ENCODE measurements around the gene PDZD2.

Gene PDZD2

GRCh38 chr5:31860726-31861433 lies 221.9 kb downstream of the PDZD2 start:
- no peak for DNase-seq (ENCODE audit: low read depth in 1 of 2, low spot score in 1 of 2)

GRCh38 chr5:31861601-31862000 lies 222.7 kb downstream of the PDZD2 start:
- DNase-seq (ENCODE audit: low read depth in 1 of 2, low spot score in 1 of 2), result no peak

GRCh38 chr5:31863991-31864411 lies 225.1 kb downstream of the PDZD2 start:
- DNase-seq (ENCODE audit: low read depth in 1 of 2, low spot score in 1 of 2), result no peak

GRCh38 chr5:31866166-31866565 lies 227.2 kb downstream of the PDZD2 start:
- no peak for DNase-seq (ENCODE audit: low read depth in 1 of 2, low spot score in 1 of 2)

- no peak for DNase-seq (ENCODE audit: low read depth in 1 of 2, low spot score in 1 of 2)
Measured at GRCh38 chr5:31867219-31867618, 228.3 kb downstream of the PDZD2 start.

- DNase-seq (ENCODE audit: low read depth in 1 of 2, low spot score in 1 of 2), result no peak
Measured at GRCh38 chr5:31880449-31880848, 241.5 kb downstream of the PDZD2 start.

- DNase-seq (ENCODE audit: low read depth in 1 of 2, low spot score in 1 of 2), result no peak
Measured at GRCh38 chr5:31884896-31885295, 246.0 kb downstream of the PDZD2 start.

GRCh38 chr5:31886206-31886605 lies 247.3 kb downstream of the PDZD2 start:
- DNase-seq (ENCODE audit: low read depth in 1 of 2, low spot score in 1 of 2), result no peak

GRCh38 chr5:31887556-31887955 lies 248.6 kb downstream of the PDZD2 start:
- DNase-seq (ENCODE audit: low read depth in 1 of 2, low spot score in 1 of 2), result no peak

- DNase-seq (ENCODE audit: low read depth in 1 of 2, low spot score in 1 of 2), result no peak
Measured at GRCh38 chr5:31888564-31888963, 249.6 kb downstream of the PDZD2 start.

- DNase-seq (ENCODE audit: low read depth in 1 of 2, low spot score in 1 of 2), result no peak
Measured at GRCh38 chr5:31889001-31889561, 250.2 kb downstream of the PDZD2 start.

- DNase-seq (ENCODE audit: low read depth in 1 of 2, low spot score in 1 of 2), result no peak
Measured at GRCh38 chr5:31890046-31890445, 251.1 kb downstream of the PDZD2 start.

- no peak for DNase-seq (ENCODE audit: low read depth in 1 of 2, low spot score in 1 of 2)
Measured at GRCh38 chr5:31894141-31894540, 255.2 kb downstream of the PDZD2 start.

GRCh38 chr5:31895199-31895820 lies 256.4 kb downstream of the PDZD2 start:
- DNase-seq (ENCODE audit: low read depth in 1 of 2, low spot score in 1 of 2), result no peak

- no peak for DNase-seq (ENCODE audit: low read depth in 1 of 2, low spot score in 1 of 2)
Measured at GRCh38 chr5:31898036-31898632, 259.2 kb downstream of the PDZD2 start.

GRCh38 chr5:31900296-31900865 lies 261.4 kb downstream of the PDZD2 start:
- no peak for DNase-seq (ENCODE audit: low read depth in 1 of 2, low spot score in 1 of 2)

- DNase-seq (ENCODE audit: low read depth in 1 of 2, low spot score in 1 of 2), result no peak
Measured at GRCh38 chr5:31901807-31902530, 263.0 kb downstream of the PDZD2 start.

- no peak for DNase-seq (ENCODE audit: low read depth in 1 of 2, low spot score in 1 of 2)
Measured at GRCh38 chr5:31908396-31908795, 269.5 kb downstream of the PDZD2 start.

- DNase-seq (ENCODE audit: low read depth in 1 of 2, low spot score in 1 of 2), result no peak
Measured at GRCh38 chr5:31909073-31909472, 270.1 kb downstream of the PDZD2 start.

- no peak for DNase-seq (ENCODE audit: low read depth in 1 of 2, low spot score in 1 of 2)
Measured at GRCh38 chr5:31911291-31912265, 272.6 kb downstream of the PDZD2 start.
